ENCODE results near the gene BPGM. TPM values are rescaled to one million over a fixed set of nuclear protein-coding genes. Genes with fewer than 3 reads are reported as not detected.

Gene BPGM
- total and polyA plus RNA-seq, 9 of the 15 experiments (the other 6 are each of a cell fraction or from before 2014, with no cell fraction given): 14.1 to 46.1 (median 21.2) TPM

- TF ChIP-seq CCNT2 (IDR thresholded peaks at IDR 0.05; ENCODE audit: borderline replicate concordance, extremely low read depth, insufficient read length, low read depth, low read length): peak; percentile 62
- no peak for TF ChIP-seq MEF2A (IDR thresholded peaks at IDR 0.05; ENCODE audit: control insufficient read depth, low read depth, low read length)
- no peak for TF ChIP-seq ZC3H11A (IDR thresholded peaks at IDR 0.05; ENCODE audit: low read depth, low read length)
- TF ChIP-seq KLF13 (tag; IDR thresholded peaks at IDR 0.05; ENCODE audit: borderline replicate concordance, low read depth): no peak
- no peak for TF ChIP-seq ZNF408 (CRISPR knock-in tag; IDR thresholded peaks at IDR 0.05; ENCODE audit: low read depth)
- TF ChIP-seq PTBP1 (IDR thresholded peaks at IDR 0.05; ENCODE audit: low read depth, low read length): no peak
- no peak for TF ChIP-seq ZNF436 (CRISPR knock-in tag; IDR thresholded peaks at IDR 0.05)
- no peak for TF ChIP-seq RBM25 (IDR thresholded peaks at IDR 0.05; ENCODE audit: low read depth, low read length, severe bottlenecking)
- no peak for TF ChIP-seq LCOR (CRISPR knock-in tag; IDR thresholded peaks at IDR 0.05)
- TF ChIP-seq POLR2B (IDR thresholded peaks at IDR 0.05; ENCODE audit: low read depth, partially characterized antibody): no peak
- no peak for TF ChIP-seq TAF9B (IDR thresholded peaks at IDR 0.05; ENCODE audit: partially characterized antibody)
- TF ChIP-seq ZBTB34 (CRISPR knock-in tag; IDR thresholded peaks at IDR 0.05): no peak
- TF ChIP-seq GTF2F1 (IDR thresholded peaks at IDR 0.05; ENCODE audit: low read depth, low read length): no peak
- TF ChIP-seq PBX2 (CRISPR knock-in tag; IDR thresholded peaks at IDR 0.05; ENCODE audit: low read depth): no peak
- no peak for TF ChIP-seq PBX2 (tag; conservative IDR thresholded peaks at IDR 0.05; ENCODE audit: low read depth)
- TF ChIP-seq SNRNP70 (optimal IDR thresholded peaks at IDR 0.05; ENCODE audit: low read depth, low read length): no peak
- TF ChIP-seq SMC3 (conservative IDR thresholded peaks at IDR 0.05; ENCODE audit: insufficient read depth, low read depth, low read length): no peak
- no peak for TF ChIP-seq ZNF140 (CRISPR knock-in tag; IDR thresholded peaks at IDR 0.05)
- TF ChIP-seq SMAD3 (CRISPR knock-in tag; conservative IDR thresholded peaks at IDR 0.05): no peak
- no peak for TF ChIP-seq HBP1 (CRISPR knock-in tag; IDR thresholded peaks at IDR 0.05)
- TF ChIP-seq ID3 (CRISPR knock-in tag; IDR thresholded peaks at IDR 0.05): no peak
- TF ChIP-seq ID3 (tag; IDR thresholded peaks at IDR 0.05): peak; percentile 66; the same call in 1 of the 2 replicates
- TF ChIP-seq ZNF583 (CRISPR knock-in tag; IDR thresholded peaks at IDR 0.05): no peak
- TF ChIP-seq MAZ (CRISPR knock-in tag; conservative IDR thresholded peaks at IDR 0.05 in 1 of 2, IDR thresholded peaks at IDR 0.05 in 1 of 2): peak; percentile 28 to 51; a peak in 2 of 4 replicates
Observed at GRCh38 chr7:134660242-134660785, 13.7 kb downstream of the BPGM start (continued).

Data from K562 (cell line).